Left ventricle myocardium inferior (tissue), 1 donor: ENCODE data around the gene RPS15A. TPM values are rescaled to one million over a fixed set of nuclear protein-coding genes. Genes with fewer than 3 reads are reported as not detected.
A peak's percentile ranks its signal among the peaks of the same experiment; 100 is the strongest.
"Not testable (repeated sequence)": the region's sequence is repeated elsewhere in the genome, so short reads cannot be mapped to it uniquely, and the experiment has no call there.

Experiments
- DNase-seq: peaks from one replicate; pipeline ENCODE4 v3.0.0-alpha.2; 2020
- H3K27ac ChIP-seq: fragments of 200-600 bp; replicated peaks from 2 replicates; pipeline ENCODE4 v1.8.0; 2021
- H3K27me3 ChIP-seq: fragments of 200-600 bp; 2 replicates; pipeline ENCODE4 v1.8.0; 2021; ENCODE audit warnings: low read depth
- H3K36me3 ChIP-seq: fragments of 200-600 bp; 2 replicates; pipeline ENCODE4 v1.8.0; 2021
- H3K4me1 ChIP-seq: fragments of 200-600 bp; 2 replicates; pipeline ENCODE4 v1.8.0; 2021
- H3K4me3 ChIP-seq: fragments of 200-600 bp; 2 replicates; pipeline ENCODE4 v1.8.0; 2021; ENCODE audit warnings: mild to moderate bottlenecking, moderate library complexity
- H3K9me3 ChIP-seq: fragments of 200-600 bp; replicated peaks from 2 replicates; pipeline ENCODE4 v1.8.0; 2021
- CTCF ChIP-seq: fragments of 200-600 bp; IDR thresholded peaks from 2 replicates; pipeline ENCODE4 v1.8.0; 2021; ENCODE audit warnings: antibody characterized with exemption, mild to moderate bottlenecking, borderline replicate concordance
- intact Hi-C: fragments of 100-400 bp; cut with micrococcal nuclease; formaldehyde crosslinking; loops from one replicate; pipeline ENCODE4 v1.11.0; 2022
- total RNA-seq: library from RNA; stranded (reverse); fragmentation: NEBNext Ultra II Directional; extraction: Animal tissue kit (Norgen Biotek cat#: 25700); gene quantifications from one replicate; pipeline ENCODE4 v1.2.1, GENCODE V29; 2021
- donor health status: DM: no; HTN: yes; CAD: no; lungs with severe emphysema.

Gene RPS15A
- total RNA-seq, 1 donor from 2014 or later: 683 TPM

GRCh38 chr16:18759598-18760520 is 30.3 kb downstream of the RPS15A start:
- peak; percentile 72 for TF ChIP-seq CTCF
- H3K9me3 ChIP-seq, H3K36me3 ChIP-seq, H3K27ac ChIP-seq, intact Hi-C loops, H3K4me1 ChIP-seq, H3K27me3 ChIP-seq, H3K4me3 ChIP-seq: not testable (repeated sequence)
- DNase-seq: peak; percentile 30

- H3K4me3 ChIP-seq, H3K27me3 ChIP-seq, H3K9me3 ChIP-seq, DNase-seq, H3K36me3 ChIP-seq, intact Hi-C loops, H3K4me1 ChIP-seq, H3K27ac ChIP-seq: not testable (repeated sequence)
Measured at GRCh38 chr16:18757960-18758660, 32.0 kb downstream of the RPS15A start.

GRCh38 chr16:18756639-18757038 is 33.5 kb downstream of the RPS15A start:
- intact Hi-C loops, H3K4me1 ChIP-seq, H3K36me3 ChIP-seq, H3K4me3 ChIP-seq, H3K27ac ChIP-seq, DNase-seq, H3K9me3 ChIP-seq, H3K27me3 ChIP-seq: not testable (repeated sequence)

- H3K4me3 ChIP-seq, H3K4me1 ChIP-seq, intact Hi-C loops, H3K9me3 ChIP-seq, H3K36me3 ChIP-seq, H3K27ac ChIP-seq, H3K27me3 ChIP-seq, DNase-seq: not testable (repeated sequence)
Measured at GRCh38 chr16:18742870-18743269, 47.3 kb downstream of the RPS15A start.

- DNase-seq, H3K4me1 ChIP-seq, H3K27me3 ChIP-seq, H3K36me3 ChIP-seq, H3K4me3 ChIP-seq, H3K9me3 ChIP-seq, intact Hi-C loops, H3K27ac ChIP-seq: not testable (repeated sequence)
Measured at GRCh38 chr16:18740027-18740426, 50.1 kb downstream of the RPS15A start.

- H3K4me3 ChIP-seq, H3K27me3 ChIP-seq, H3K36me3 ChIP-seq, DNase-seq, H3K4me1 ChIP-seq, H3K9me3 ChIP-seq, intact Hi-C loops, H3K27ac ChIP-seq: not testable (repeated sequence)
Measured at GRCh38 chr16:18738768-18739167, 51.4 kb downstream of the RPS15A start.

GRCh38 chr16:18734279-18734678 is 55.9 kb downstream of the RPS15A start:
- H3K4me1 ChIP-seq, intact Hi-C loops, H3K4me3 ChIP-seq, H3K36me3 ChIP-seq, H3K9me3 ChIP-seq, DNase-seq, H3K27ac ChIP-seq, H3K27me3 ChIP-seq: not testable (repeated sequence)

Other genes starting within 250 kb of the RPS15A start
- 205 TPM for gene NOMO2, start 228.2 kb downstream of the RPS15A start, total RNA-seq
- 22.5 TPM for gene ARL6IP1, start 11.2 kb upstream of the RPS15A start, total RNA-seq
- 41.2 TPM for gene SMG1, start 136.1 kb upstream of the RPS15A start, total RNA-seq
- 0.69 TPM for gene TMC7, start 193.6 kb upstream of the RPS15A start, total RNA-seq